ENCODE results near the gene MID1IP1. TPM values are rescaled to one million over a fixed set of nuclear protein-coding genes. Genes with fewer than 3 reads are reported as not detected.

Gene MID1IP1
- total and polyA plus RNA-seq, 7 donors = 19.2 to 130 (median 66.0) TPM

GRCh38 chrX:38768079-38768478 is 33.2 kb upstream of the MID1IP1 start:
- WGBS, 2 donors = 23 to 60% methylated on average over 2 of the region's 2 CpGs
- TF ChIP-seq POLR2A (IDR thresholded peaks at IDR 0.05) (no peak), POLR2AphosphoS5 (IDR thresholded peaks at IDR 0.05) (no peak), CTCF (IDR thresholded peaks at IDR 0.05) (peak in 3 of 4 experiments; percentile 29 to 31 (median 31)), EP300 (IDR thresholded peaks at IDR 0.05) (no peak)
- intact Hi-C loops (cut with DNase I) = loop anchor here (5.0 to 10.0 kb wide), 2 partner anchors 217 to 384 kb away; no protein-coding TSS in a partner anchor
- no peaks in the 10 kb centered on the region for H3K4me1 ChIP-seq
- no peak overlapping the region for H3K27ac ChIP-seq
- DNase-seq = no peak
- no peaks in the 10 kb centered on the region for H3K27me3 ChIP-seq
- H3K36me3 ChIP-seq = no peaks in the 10 kb centered on the region
- no peaks in the 10 kb centered on the region for H3K9me3 ChIP-seq
- H3K4me3 ChIP-seq = no peak overlapping the region

- Histone ChIP-seq H3K27me3 (no peaks in the 10 kb centered on the region), H3K4me3 (no peak overlapping the region), H3K4me1 (no peaks in the 10 kb centered on the region), H3K9me3 (no peaks in the 10 kb centered on the region), H3K27ac (no peak overlapping the region), H3K36me3 (no peaks in the 10 kb centered on the region)
- WGBS, 2 donors = 95% methylated on average over 10 of the region's 10 CpGs
- no peak for DNase-seq
- TF ChIP-seq POLR2AphosphoS5 (IDR thresholded peaks at IDR 0.05) = no peak
- no peak for TF ChIP-seq CTCF (IDR thresholded peaks at IDR 0.05)
- TF ChIP-seq POLR2A (IDR thresholded peaks at IDR 0.05) = no peak
- TF ChIP-seq EP300 (IDR thresholded peaks at IDR 0.05) = no peak
- intact Hi-C loops (cut with DNase I) = no loop called here
These were observed 31.1 kb upstream of the MID1IP1 start for GRCh38 chrX:38770152-38770551.

GRCh38 chrX:38774249-38774648 is 27.0 kb upstream of the MID1IP1 start:
- Histone ChIP-seq H3K27me3 (no peaks in the 10 kb centered on the region), H3K27ac (no peak overlapping the region), H3K9me3 (no peaks in the 10 kb centered on the region), H3K4me3 (no peak overlapping the region), H3K36me3 (no peaks in the 10 kb centered on the region), H3K4me1 (no peaks in the 10 kb centered on the region)
- TF ChIP-seq EP300 (IDR thresholded peaks at IDR 0.05) (no peak), POLR2A (IDR thresholded peaks at IDR 0.05) (no peak), CTCF (IDR thresholded peaks at IDR 0.05) (no peak), POLR2AphosphoS5 (IDR thresholded peaks at IDR 0.05) (no peak)
- WGBS, 2 donors = 70 to 77% methylated on average over 4 of the region's 4 CpGs
- DNase-seq = no peak
- intact Hi-C loops (cut with DNase I) = no loop called here

- Histone ChIP-seq H3K27ac (no peak overlapping the region), H3K4me3 (no peak overlapping the region), H3K9me3 (no peaks in the 10 kb centered on the region), H3K36me3 (no peaks in the 10 kb centered on the region), H3K27me3 (no peaks in the 10 kb centered on the region), H3K4me1 (peaks cover 0 to 4% (median 0%) of the 10 kb centered on the region in 4 donors)
- no peak for DNase-seq
- intact Hi-C loops (cut with DNase I) = no loop called here
- no peak for TF ChIP-seq POLR2A (IDR thresholded peaks at IDR 0.05)
These were observed 4.3 kb upstream of the MID1IP1 start for GRCh38 chrX:38796946-38797345.

- no peaks in the 10 kb centered on the region for H3K27me3 ChIP-seq
- H3K36me3 ChIP-seq = no peaks in the 10 kb centered on the region
- H3K4me3 ChIP-seq = no peak overlapping the region
- no peak overlapping the region for H3K27ac ChIP-seq
- WGBS, 2 donors = 96% methylated on average over 1 of the region's 1 CpG
- no peaks in the 10 kb centered on the region for H3K9me3 ChIP-seq
- TF ChIP-seq POLR2AphosphoS5 (IDR thresholded peaks at IDR 0.05) (no peak), EP300 (IDR thresholded peaks at IDR 0.05) (no peak), POLR2A (IDR thresholded peaks at IDR 0.05) (no peak), CTCF (IDR thresholded peaks at IDR 0.05) (no peak)
- peaks cover 0 to 12% (median 10%) of the 10 kb centered on the region in 4 donors for H3K4me1 ChIP-seq
- intact Hi-C loops (cut with DNase I) = no loop called here
- DNase-seq = no peak
These were observed 2.3 kb upstream of the MID1IP1 start for GRCh38 chrX:38798956-38799355.
